Suprapubic skin (tissue), 4 donors: Measurements from ENCODE around the gene PNPLA1. TPM values are rescaled to one million over a fixed set of nuclear protein-coding genes. Genes with fewer than 3 reads are reported as not detected.
"Not testable (repeated sequence)": the region's sequence is repeated elsewhere in the genome, so short reads cannot be mapped to it uniquely, and the experiment has no call there.

Experiments
- DNase-seq, 2 donors: peaks; one replicate each; pipeline ENCODE4 v3.0.0-alpha.2; 2019; ENCODE audit warnings: low spot score in 2 of 2
- H3K27ac ChIP-seq: fragments of 200-600 bp; sonication (generic); one replicate; pipeline ENCODE4 v1.5.1; 2019
- H3K27me3 ChIP-seq: fragments of 200-600 bp; sonication (generic); one replicate; pipeline ENCODE4 v1.5.1; 2019
- H3K36me3 ChIP-seq: fragments of 200-600 bp; sonication (generic); one replicate; pipeline ENCODE4 v1.5.1; 2019
- H3K4me1 ChIP-seq: fragments of 200-600 bp; sonication (generic); one replicate; pipeline ENCODE4 v1.5.1; 2019
- H3K4me3 ChIP-seq: fragments of 200-600 bp; sonication (generic); one replicate; pipeline ENCODE4 v1.5.1; 2019; ENCODE audit warnings: mild to moderate bottlenecking
- H3K9me3 ChIP-seq: fragments of 200-600 bp; sonication (generic); one replicate; pipeline ENCODE4 v1.5.1; 2019
- EP300 ChIP-seq: sonication (generic); formaldehyde crosslinking; IDR thresholded peaks from one replicate; pipeline ENCODE4 v1.6.1; 2017; ENCODE audit warnings: antibody characterized with exemption
- POLR2A ChIP-seq, 2 donors: fragments of 450-650 bp; IDR thresholded peaks; one replicate each; pipeline ENCODE4 v1.6.1; 2017; ENCODE audit warnings: antibody characterized with exemption in 2 of 2, mild to moderate bottlenecking in 2 of 2, moderate library complexity in 2 of 2
- POLR2AphosphoS5 ChIP-seq, 3 donors: sonication (generic); formaldehyde crosslinking; IDR thresholded peaks; one replicate each; pipeline ENCODE4 v1.6.1; 2017; ENCODE audit warnings: antibody characterized with exemption in 3 of 3
- WGBS: methylation state at CpG from one replicate; pipeline ENCODE4 v1.1.5; 2018; 5-methylcytosine and 5-hydroxymethylcytosine counted together
- total RNA-seq, 4 donors: library from RNA; depleted of rRNA; stranded (reverse); fragments of >200 nt; gene quantifications; one replicate each; pipeline ENCODE4 v1.1.0, GENCODE V29; 2016
- TF ChIP-seq, protein P1 (sequence below), 2 donors: fragments of 200-600 bp in 1 of 2; fragments of 450-650 bp in 1 of 2; sonication (generic) in 1 of 2; IDR thresholded peaks; one replicate each; pipeline ENCODE4 v1.5.1; 2016 to 2019; ENCODE audit warnings: antibody characterized with exemption in 2 of 2, mild to moderate bottlenecking in 1 of 2, moderate library complexity in 1 of 2

Gene PNPLA1
- total RNA-seq, 4 donors from 2014 or later: 15.7 to 40.3 (median 32.9) TPM

DNA sequence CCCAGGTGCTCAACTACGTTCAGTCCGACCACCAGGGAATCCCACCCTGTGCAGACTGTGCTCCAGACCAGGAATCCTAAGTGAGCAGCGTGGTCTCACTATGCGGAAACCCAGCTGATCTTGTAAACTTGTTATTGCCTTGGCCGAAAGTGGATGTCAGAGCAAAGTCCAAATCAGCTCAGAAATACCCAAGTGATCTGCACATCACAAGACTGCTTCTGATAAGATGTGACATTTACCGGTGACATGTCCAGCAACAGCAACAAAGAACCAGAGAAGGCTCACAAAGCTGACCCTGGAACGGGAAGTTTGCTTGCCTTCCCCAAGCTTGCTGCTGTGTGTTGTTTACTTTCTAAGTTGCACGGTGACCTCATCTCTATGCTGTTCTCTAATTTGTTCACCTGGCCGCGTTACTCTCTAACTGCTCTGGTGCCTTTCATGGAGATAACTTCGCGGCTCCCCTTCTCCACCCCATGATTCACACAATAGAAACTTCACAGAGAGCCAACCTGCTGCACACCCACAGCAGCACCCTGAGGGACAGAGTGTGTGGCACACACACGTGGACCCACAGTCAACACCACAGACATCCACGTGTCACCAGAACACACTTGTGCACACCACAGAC lies 65.1 kb downstream of the PNPLA1 start:
- Histone ChIP-seq H3K4me3 (no peak overlapping the region), H3K27ac (no peak overlapping the region), H3K9me3 (no peaks in the 10 kb centered on the region), H3K36me3 (no peaks in the 10 kb centered on the region), H3K4me1 (peaks cover 13% of the 10 kb centered on the region), H3K27me3 (peaks cover 29% of the 10 kb centered on the region)
- 80% methylated on average over 14 of the region's 14 CpGs for WGBS
- no peak for DNase-seq
- TF ChIP-seq POLR2A (IDR thresholded peaks at IDR 0.05): no peak
- TF ChIP-seq EP300: no peak
- no peak for TF ChIP-seq POLR2AphosphoS5 (IDR thresholded peaks at IDR 0.05)
- TF ChIP-seq, protein P1, sequence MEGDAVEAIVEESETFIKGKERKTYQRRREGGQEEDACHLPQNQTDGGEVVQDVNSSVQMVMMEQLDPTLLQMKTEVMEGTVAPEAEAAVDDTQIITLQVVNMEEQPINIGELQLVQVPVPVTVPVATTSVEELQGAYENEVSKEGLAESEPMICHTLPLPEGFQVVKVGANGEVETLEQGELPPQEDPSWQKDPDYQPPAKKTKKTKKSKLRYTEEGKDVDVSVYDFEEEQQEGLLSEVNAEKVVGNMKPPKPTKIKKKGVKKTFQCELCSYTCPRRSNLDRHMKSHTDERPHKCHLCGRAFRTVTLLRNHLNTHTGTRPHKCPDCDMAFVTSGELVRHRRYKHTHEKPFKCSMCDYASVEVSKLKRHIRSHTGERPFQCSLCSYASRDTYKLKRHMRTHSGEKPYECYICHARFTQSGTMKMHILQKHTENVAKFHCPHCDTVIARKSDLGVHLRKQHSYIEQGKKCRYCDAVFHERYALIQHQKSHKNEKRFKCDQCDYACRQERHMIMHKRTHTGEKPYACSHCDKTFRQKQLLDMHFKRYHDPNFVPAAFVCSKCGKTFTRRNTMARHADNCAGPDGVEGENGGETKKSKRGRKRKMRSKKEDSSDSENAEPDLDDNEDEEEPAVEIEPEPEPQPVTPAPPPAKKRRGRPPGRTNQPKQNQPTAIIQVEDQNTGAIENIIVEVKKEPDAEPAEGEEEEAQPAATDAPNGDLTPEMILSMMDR (IDR thresholded peaks at IDR 0.05): no peak

DNA sequence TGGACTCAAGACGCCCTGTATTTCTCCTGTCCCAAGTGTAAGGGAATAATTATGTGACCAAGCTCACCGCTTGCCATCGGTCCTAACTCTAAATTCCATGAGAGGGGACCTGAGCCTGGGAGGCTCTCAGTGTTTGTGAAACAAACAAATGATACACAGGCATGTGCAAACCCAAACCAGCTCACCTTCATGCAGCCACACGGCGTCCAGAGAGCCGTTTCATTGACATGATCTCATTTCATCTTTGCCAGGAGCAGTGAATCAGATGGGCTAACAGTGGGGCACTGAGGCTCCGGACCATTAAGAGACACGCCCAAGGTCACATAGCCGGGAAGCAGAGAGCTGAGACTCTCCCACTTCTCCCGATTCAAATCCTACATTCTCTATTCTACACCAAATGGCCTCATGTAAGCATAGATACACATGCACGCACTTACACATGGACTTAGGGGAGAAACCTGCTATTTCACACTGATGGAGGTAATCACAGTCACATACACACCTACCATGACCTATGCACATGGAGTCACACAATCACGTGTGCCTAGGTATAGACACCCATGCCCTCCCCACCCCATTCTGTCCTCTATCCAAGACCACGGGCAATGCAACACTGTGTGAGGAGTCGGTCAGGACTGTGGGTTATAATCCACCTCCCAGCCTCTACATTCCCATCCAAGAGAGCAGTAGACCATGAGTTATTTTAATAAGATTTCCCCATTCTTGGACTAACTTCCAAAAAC lies 65.8 kb downstream of the PNPLA1 start:
- H3K27me3 ChIP-seq: peaks cover 26% of the 10 kb centered on the region
- no peaks in the 10 kb centered on the region for H3K9me3 ChIP-seq
- no peak overlapping the region for H3K27ac ChIP-seq
- peaks cover 16% of the 10 kb centered on the region for H3K4me1 ChIP-seq
- H3K36me3 ChIP-seq: no peaks in the 10 kb centered on the region
- TF ChIP-seq POLR2AphosphoS5 (IDR thresholded peaks at IDR 0.05): no peak
- TF ChIP-seq POLR2A (IDR thresholded peaks at IDR 0.05): no peak
- TF ChIP-seq EP300: no peak
- TF ChIP-seq, protein P1 (IDR thresholded peaks at IDR 0.05): no peak
- 95% methylated on average over 14 of the region's 14 CpGs for WGBS
- DNase-seq: no peak
- H3K4me3 ChIP-seq: no peak overlapping the region

DNA sequence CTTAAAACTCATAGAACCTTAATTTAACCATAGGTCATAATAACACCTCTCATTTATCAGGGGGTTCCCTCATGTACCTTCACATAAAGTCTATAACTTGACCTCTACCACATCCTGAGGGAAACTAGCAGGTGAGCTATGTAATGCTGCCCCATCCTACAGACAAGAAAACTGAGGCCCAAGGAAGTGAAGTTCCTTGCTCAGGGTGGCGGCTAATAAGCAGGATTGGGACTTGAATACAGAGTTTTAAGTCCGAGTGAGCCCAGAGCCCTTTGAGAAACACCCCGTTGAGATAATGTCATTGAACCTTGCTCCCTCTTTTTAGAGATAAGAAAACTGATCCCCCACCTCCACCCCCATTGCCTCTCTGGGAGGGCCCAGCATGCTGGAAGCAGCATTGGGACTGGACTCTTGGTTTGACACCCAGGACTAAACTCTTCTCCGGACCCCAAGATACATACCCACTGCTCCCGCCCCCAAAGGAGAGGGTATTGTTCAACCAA lies 66.4 kb downstream of the PNPLA1 start:
- no peak overlapping the region for H3K4me3 ChIP-seq
- DNase-seq: no peak
- H3K9me3 ChIP-seq: no peaks in the 10 kb centered on the region
- H3K27ac ChIP-seq: no peak overlapping the region
- peaks cover 19% of the 10 kb centered on the region for H3K27me3 ChIP-seq
- no peaks in the 10 kb centered on the region for H3K36me3 ChIP-seq
- WGBS: 92% methylated on average over 5 of the region's 5 CpGs
- TF ChIP-seq, protein P1 (IDR thresholded peaks at IDR 0.05): no peak
- TF ChIP-seq POLR2A (IDR thresholded peaks at IDR 0.05) (no peak), POLR2AphosphoS5 (IDR thresholded peaks at IDR 0.05) (no peak), EP300 (no peak)
- peaks cover 22% of the 10 kb centered on the region for H3K4me1 ChIP-seq

DNA sequence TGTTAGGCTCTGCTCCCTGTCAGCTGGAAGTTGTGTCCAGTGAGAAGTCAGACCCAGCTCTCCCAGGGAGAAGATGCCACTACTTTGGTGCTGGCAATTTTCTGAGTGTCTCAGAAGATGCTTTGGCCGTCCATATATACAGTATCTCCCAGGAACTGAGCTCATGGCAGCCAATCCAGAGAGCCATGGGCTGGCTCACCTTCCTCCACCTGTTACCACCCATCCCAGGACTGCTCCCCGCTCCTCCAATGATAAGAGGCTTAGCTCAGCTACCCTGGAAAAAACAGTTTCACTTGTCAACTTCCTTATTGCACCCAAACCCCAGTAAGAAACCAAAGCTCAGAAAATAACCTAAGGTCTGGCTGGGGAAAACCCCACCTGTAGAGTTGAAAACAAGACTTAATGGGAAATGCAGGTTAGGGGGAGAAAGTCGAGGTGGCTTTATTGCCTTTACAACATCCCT lies 67.0 kb downstream of the PNPLA1 start, which contains the start of gene BNIP5:
BNIP5 (minus strand) TSS at position 110 of the 463 bp plus-strand sequence. CDS start 6,198 bp downstream, outside the sequence.
- WGBS: 73% methylated on average over 2 of the region's 3 CpGs
- TF ChIP-seq POLR2A (IDR thresholded peaks at IDR 0.05) (no peak), POLR2AphosphoS5 (IDR thresholded peaks at IDR 0.05) (no peak), EP300 (no peak)
- TF ChIP-seq, protein P1 (IDR thresholded peaks at IDR 0.05): no peak
- DNase-seq: no peak
- Histone ChIP-seq H3K9me3 (no peaks in the 10 kb centered on the region), H3K4me3 (no peak within 1 kb of the TSS), H3K27ac (no peak within 1 kb of the TSS), H3K36me3 (no peaks in the 10 kb centered on the region), H3K4me1 (peaks cover 22% of the 10 kb centered on the region), H3K27me3 (peaks cover 15% of the 10 kb centered on the region)

DNA sequence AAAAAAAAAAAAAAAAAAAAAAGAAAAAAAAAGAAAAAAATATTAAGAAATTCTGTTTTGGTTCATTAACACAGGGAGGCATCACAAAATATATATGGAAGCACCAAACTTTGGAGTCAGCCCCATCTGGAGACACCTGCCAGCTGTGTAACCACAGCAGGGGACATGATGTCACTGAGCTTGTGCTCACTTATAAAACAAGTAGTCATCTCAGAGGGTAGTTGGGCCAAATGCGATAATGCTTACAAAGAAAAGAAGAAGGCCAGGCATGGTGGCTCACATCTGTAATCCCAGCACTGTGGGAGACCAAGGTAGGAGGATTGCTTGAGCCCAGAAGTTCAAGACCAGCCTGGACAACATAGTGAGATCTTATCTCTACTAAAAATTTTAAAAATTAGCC lies 68.0 kb downstream of the PNPLA1 start:
- Histone ChIP-seq H3K4me1 (peaks cover 22% of the 10 kb centered on the region), H3K9me3 (no peaks in the 10 kb centered on the region), H3K4me3 (no peak overlapping the region), H3K27me3 (peaks cover 11% of the 10 kb centered on the region), H3K27ac (no peak overlapping the region), H3K36me3 (no peaks in the 10 kb centered on the region)
- 91% methylated on average over 1 of the region's 1 CpG for WGBS
- no peak for DNase-seq
- TF ChIP-seq POLR2AphosphoS5 (IDR thresholded peaks at IDR 0.05) (no peak), EP300 (no peak), POLR2A (IDR thresholded peaks at IDR 0.05) (no peak)
- TF ChIP-seq, protein P1 (IDR thresholded peaks at IDR 0.05): no peak

DNA sequence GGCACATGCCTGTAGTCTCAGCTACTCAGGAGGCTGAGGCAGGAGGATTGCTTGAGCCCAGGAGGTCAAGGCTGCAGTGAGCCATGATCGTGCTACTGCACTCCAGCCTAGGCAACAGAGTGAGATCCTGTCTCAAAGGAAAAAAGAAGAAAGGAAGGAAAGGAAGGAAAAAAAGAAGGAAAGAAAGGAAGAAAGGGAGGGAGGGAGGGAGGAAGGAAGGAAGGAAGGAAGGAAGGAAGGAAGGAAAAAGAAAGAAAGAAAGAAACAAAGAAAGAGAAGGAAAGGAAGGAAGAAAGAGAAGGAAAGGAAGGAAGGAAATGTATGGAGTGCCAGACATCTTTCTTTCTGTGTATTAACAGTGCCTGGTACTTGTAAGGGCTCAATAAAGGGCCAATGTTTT lies 68.4 kb downstream of the PNPLA1 start:
- DNase-seq, H3K36me3 ChIP-seq, H3K4me3 ChIP-seq, H3K27ac ChIP-seq, H3K9me3 ChIP-seq: not testable (repeated sequence)
- Histone ChIP-seq H3K4me1 (peaks cover 20% of the 10 kb centered on the region), H3K27me3 (peaks cover 11% of the 10 kb centered on the region)
- WGBS: 100% methylated on average over 1 of the region's 1 CpG
